Neural progenitor cell (in vitro differentiated cells): Measurements from ENCODE around the gene CAMK1G.

ENCODE experiments used
- EZH2 ChIP-seq: fragments of 200-600 bp; sonication (generic); IDR thresholded peaks from 2 replicates; pipeline ENCODE4 v1.6.1; 2017; ENCODE audit warnings: antibody characterized with exemption, mild to moderate bottlenecking, moderate library complexity
- TF ChIP-seq, protein P1 (sequence below): fragments of 200-600 bp; sonication (generic); IDR thresholded peaks from 2 replicates; pipeline ENCODE4 v1.5.1; 2017; ENCODE audit warnings: antibody characterized with exemption, mild to moderate bottlenecking

DNA sequence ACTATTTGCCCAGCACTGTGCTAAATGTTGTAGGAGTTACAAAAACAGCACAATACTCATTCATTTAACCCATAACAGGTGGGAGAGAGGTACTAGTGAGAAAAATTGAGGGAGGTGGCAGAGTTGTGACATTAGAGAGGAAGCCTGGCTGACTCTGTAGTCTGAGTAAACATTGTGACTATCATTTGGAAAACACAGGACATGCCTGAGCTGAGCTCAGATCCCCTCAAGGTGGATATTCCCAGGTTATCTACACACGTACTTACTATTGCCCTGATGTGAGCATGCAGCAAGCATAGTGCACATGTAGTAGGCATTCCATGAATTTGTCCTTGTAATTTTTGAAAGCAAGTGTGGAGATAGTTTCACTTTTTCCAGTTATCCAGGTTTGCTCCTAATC, 10.9 kb downstream of the CAMK1G start:
- TF ChIP-seq, protein P1, sequence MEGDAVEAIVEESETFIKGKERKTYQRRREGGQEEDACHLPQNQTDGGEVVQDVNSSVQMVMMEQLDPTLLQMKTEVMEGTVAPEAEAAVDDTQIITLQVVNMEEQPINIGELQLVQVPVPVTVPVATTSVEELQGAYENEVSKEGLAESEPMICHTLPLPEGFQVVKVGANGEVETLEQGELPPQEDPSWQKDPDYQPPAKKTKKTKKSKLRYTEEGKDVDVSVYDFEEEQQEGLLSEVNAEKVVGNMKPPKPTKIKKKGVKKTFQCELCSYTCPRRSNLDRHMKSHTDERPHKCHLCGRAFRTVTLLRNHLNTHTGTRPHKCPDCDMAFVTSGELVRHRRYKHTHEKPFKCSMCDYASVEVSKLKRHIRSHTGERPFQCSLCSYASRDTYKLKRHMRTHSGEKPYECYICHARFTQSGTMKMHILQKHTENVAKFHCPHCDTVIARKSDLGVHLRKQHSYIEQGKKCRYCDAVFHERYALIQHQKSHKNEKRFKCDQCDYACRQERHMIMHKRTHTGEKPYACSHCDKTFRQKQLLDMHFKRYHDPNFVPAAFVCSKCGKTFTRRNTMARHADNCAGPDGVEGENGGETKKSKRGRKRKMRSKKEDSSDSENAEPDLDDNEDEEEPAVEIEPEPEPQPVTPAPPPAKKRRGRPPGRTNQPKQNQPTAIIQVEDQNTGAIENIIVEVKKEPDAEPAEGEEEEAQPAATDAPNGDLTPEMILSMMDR: no peak
- no peak for TF ChIP-seq EZH2
